ENCODE results near the gene CDC7. TPM values are rescaled to one million over a fixed set of nuclear protein-coding genes. Genes with fewer than 3 reads are reported as not detected.

The CDC7 gene
- total and polyA plus RNA-seq, 2 donors (not counting 1 experiment from before 2014, with no cell fraction given), result 3.9 to 7.4 TPM

- 21% methylated on average over 13 of the region's 14 CpGs for WGBS (ENCODE audit: insufficient coverage)
- H3K4me1 ChIP-seq (ENCODE audit: control insufficient read depth in 2 of 2, insufficient read depth in 2 of 2, low read length in 2 of 2), result peaks cover 14 to 15% of the 10 kb centered on the region in 2 donors
- intact Hi-C loops (cut with micrococcal nuclease), result loop anchor here (2.0 to 10.0 kb wide), 5 partner anchors 95 to 1577 kb away; partner anchors contain the start of genes BTBD8, GLMN, HFM1 and MTF2
- TF ChIP-seq EZH2 (IDR thresholded peaks at IDR 0.05; ENCODE audit: borderline replicate concordance, insufficient read depth, low read depth, low read length, poor library complexity, severe bottlenecking), result no peak
- TF ChIP-seq CTCF (IDR thresholded peaks at IDR 0.05), result no peak
- ChIA-PET CTCF (interaction anchor here (2.3 kb wide), 1 partner anchor 12 kb away, joined by 8 read pairs; no protein-coding TSS in a partner anchor), POLR2A (no interaction called here)
- ATAC-seq (ENCODE audit: low read depth) (peak; percentile 28), DNase-seq (peak; percentile 27)
- peak overlapping the region; percentile 92 for H3K4me2 ChIP-seq (replicated peaks; ENCODE audit: low read depth, low read length, poor library complexity, severe bottlenecking)
- Mint-ChIP-seq H3K4me3 (no peak overlapping the region), H3K27me3 (no peaks in the 10 kb centered on the region), H3K9me3 (ENCODE audit: insufficient read depth) (no peaks in the 10 kb centered on the region), H3K27ac (no peak overlapping the region), H3K4me1 (peaks cover 17% of the 10 kb centered on the region)
- no peaks in the 10 kb centered on the region for H4K20me1 ChIP-seq (ENCODE audit: control insufficient read depth, insufficient read depth, low read length, poor library complexity, severe bottlenecking)
- H3K36me3 ChIP-seq (replicated peaks in 1 of 2; ENCODE audit: control extremely low read depth in 1 of 2, control insufficient read depth in 1 of 2, extremely low read depth in 1 of 2, insufficient read depth in 2 of 2, low read length in 1 of 2), result no peaks in the 10 kb centered on the region
- H3K79me2 ChIP-seq (ENCODE audit: control insufficient read depth, insufficient read depth, low read length), result peaks cover 11% of the 10 kb centered on the region
- peak overlapping the region; percentile 92 for H3K9ac ChIP-seq (ENCODE audit: low read length)
- peak overlapping the region; percentile 61 to 82 for H3K27ac ChIP-seq (ENCODE audit: low read length in 2 of 2)
- H3K4me3 ChIP-seq (ENCODE audit: control extremely low read depth in 1 of 5, extremely low read depth in 1 of 5, insufficient read depth in 1 of 5, low read depth in 2 of 5, low read length in 4 of 5), result peak overlapping the region; percentile 85 to 95 (median 90)
- no peaks in the 10 kb centered on the region for H3K27me3 ChIP-seq (replicated peaks in 1 of 4; ENCODE audit: control extremely low read depth in 1 of 4, control insufficient read depth in 3 of 4, insufficient read depth in 4 of 4, low read length in 3 of 4)
- H2AFZ ChIP-seq (ENCODE audit: insufficient read depth, low read depth, low read length, poor library complexity, severe bottlenecking), result peak overlapping the region; percentile 97
- no peaks in the 10 kb centered on the region for H3K9me3 ChIP-seq (ENCODE audit: control extremely low read depth in 1 of 3, control insufficient read depth in 2 of 3, insufficient read depth in 1 of 3, low read length in 2 of 3)
These were observed 521 bp upstream of the CDC7 start for GRCh38 chr1:91499904-91500755.

- no peak for TF ChIP-seq EZH2 (IDR thresholded peaks at IDR 0.05; ENCODE audit: borderline replicate concordance, insufficient read depth, low read depth, low read length, poor library complexity, severe bottlenecking)
- TF ChIP-seq CTCF (IDR thresholded peaks at IDR 0.05), result peak; percentile 30
- H3K9ac ChIP-seq (ENCODE audit: low read length), result peak overlapping the region; percentile 92
- H3K36me3 ChIP-seq (replicated peaks in 1 of 2; ENCODE audit: control extremely low read depth in 1 of 2, control insufficient read depth in 1 of 2, extremely low read depth in 1 of 2, insufficient read depth in 2 of 2, low read length in 1 of 2), result no peaks in the 10 kb centered on the region
- no peak overlapping the region for H3K27ac Mint-ChIP-seq
- 0% methylated on average over 5 of the region's 9 CpGs for WGBS (ENCODE audit: insufficient coverage)
- H3K4me3 ChIP-seq (ENCODE audit: control extremely low read depth in 1 of 5, extremely low read depth in 1 of 5, insufficient read depth in 1 of 5, low read depth in 2 of 5, low read length in 4 of 5), result peak overlapping the region; percentile 85 to 95 (median 90)
- no peaks in the 10 kb centered on the region for H3K9me3 ChIP-seq (ENCODE audit: control extremely low read depth in 1 of 3, control insufficient read depth in 2 of 3, insufficient read depth in 1 of 3, low read length in 2 of 3)
- ATAC-seq (ENCODE audit: low read depth) (no peak), DNase-seq (no peak)
- ChIA-PET POLR2A (no interaction called here), CTCF (interaction anchor here (2.3 kb wide), 1 partner anchor 11 kb away, joined by 8 read pairs; no protein-coding TSS in a partner anchor)
- H3K79me2 ChIP-seq (ENCODE audit: control insufficient read depth, insufficient read depth, low read length), result peaks cover 17% of the 10 kb centered on the region
- no peaks in the 10 kb centered on the region for H3K27me3 Mint-ChIP-seq
- H3K27me3 ChIP-seq (replicated peaks in 1 of 4; ENCODE audit: control extremely low read depth in 1 of 4, control insufficient read depth in 3 of 4, insufficient read depth in 4 of 4, low read length in 3 of 4), result no peaks in the 10 kb centered on the region
- H3K9me3 Mint-ChIP-seq (ENCODE audit: insufficient read depth), result no peaks in the 10 kb centered on the region
- no peak overlapping the region for H3K4me3 Mint-ChIP-seq
- peaks cover 14 to 15% of the 10 kb centered on the region in 2 donors for H3K4me1 ChIP-seq (ENCODE audit: control insufficient read depth in 2 of 2, insufficient read depth in 2 of 2, low read length in 2 of 2)
- H3K4me1 Mint-ChIP-seq, result peaks cover 17% of the 10 kb centered on the region
- H2AFZ ChIP-seq (ENCODE audit: insufficient read depth, low read depth, low read length, poor library complexity, severe bottlenecking), result peak overlapping the region; percentile 97
- peak overlapping the region; percentile 92 for H3K4me2 ChIP-seq (replicated peaks; ENCODE audit: low read depth, low read length, poor library complexity, severe bottlenecking)
- peak overlapping the region; percentile 61 to 82 for H3K27ac ChIP-seq (ENCODE audit: low read length in 2 of 2)
- no peaks in the 10 kb centered on the region for H4K20me1 ChIP-seq (ENCODE audit: control insufficient read depth, insufficient read depth, low read length, poor library complexity, severe bottlenecking)
- intact Hi-C loops (cut with micrococcal nuclease), result loop anchor here (2.0 to 10.0 kb wide), 5 partner anchors 97 to 1576 kb away; partner anchors contain the start of genes BTBD8, GLMN, HFM1 and MTF2
These were observed 836 bp downstream of the CDC7 start for GRCh38 chr1:91501523-91501851.

Measured in B cell (primary cell).